Measurements from ENCODE around the gene SYT7.

The SYT7 gene

GRCh38 chr11:61607920-61608599 lies 27.2 kb upstream of the SYT7 start:
- no peak for DNase-seq (ENCODE audit: low read depth)

GRCh38 chr11:61607426-61607825 lies 26.6 kb upstream of the SYT7 start:
- no peak for DNase-seq (ENCODE audit: low read depth)

GRCh38 chr11:61603667-61604066 lies 22.8 kb upstream of the SYT7 start:
- no peak for DNase-seq (ENCODE audit: low read depth)

GRCh38 chr11:61602775-61603569 lies 22.1 kb upstream of the SYT7 start:
- DNase-seq (ENCODE audit: low read depth): no peak

- no peak for DNase-seq (ENCODE audit: low read depth)
Measured at GRCh38 chr11:61601512-61601911, 20.6 kb upstream of the SYT7 start.

- DNase-seq (ENCODE audit: low read depth): no peak
Measured at GRCh38 chr11:61599968-61600710, 19.3 kb upstream of the SYT7 start.

GRCh38 chr11:61598886-61599868 lies 18.3 kb upstream of the SYT7 start:
- DNase-seq (ENCODE audit: low read depth): no peak

GRCh38 chr11:61598374-61598773 lies 17.5 kb upstream of the SYT7 start:
- no peak for DNase-seq (ENCODE audit: low read depth)

GRCh38 chr11:61596990-61597389 lies 16.1 kb upstream of the SYT7 start:
- DNase-seq (ENCODE audit: low read depth): no peak

GRCh38 chr11:61596542-61596941 lies 15.7 kb upstream of the SYT7 start:
- no peak for DNase-seq (ENCODE audit: low read depth)

GRCh38 chr11:61594907-61595257 lies 14.0 kb upstream of the SYT7 start:
- no peak for DNase-seq (ENCODE audit: low read depth)

- DNase-seq (ENCODE audit: low read depth): no peak
Measured at GRCh38 chr11:61593151-61593550, 12.3 kb upstream of the SYT7 start.

- no peak for DNase-seq (ENCODE audit: low read depth)
Measured at GRCh38 chr11:61592176-61592575, 11.3 kb upstream of the SYT7 start.

- no peak for DNase-seq (ENCODE audit: low read depth)
Measured at GRCh38 chr11:61589961-61590360, 9.1 kb upstream of the SYT7 start.

- DNase-seq (ENCODE audit: low read depth): no peak
Measured at GRCh38 chr11:61588728-61589191, 7.9 kb upstream of the SYT7 start.

- peak; percentile 37 for DNase-seq (ENCODE audit: low read depth)
Measured at GRCh38 chr11:61587951-61588727, 7.3 kb upstream of the SYT7 start.

GRCh38 chr11:61587541-61587941 lies 6.7 kb upstream of the SYT7 start:
- DNase-seq (ENCODE audit: low read depth): no peak

- no peak for DNase-seq (ENCODE audit: low read depth)
Measured at GRCh38 chr11:61586792-61587430, 6.0 kb upstream of the SYT7 start.

- DNase-seq (ENCODE audit: low read depth): no peak
Measured at GRCh38 chr11:61585115-61585514, 4.2 kb upstream of the SYT7 start.

- no peak for DNase-seq (ENCODE audit: low read depth)
Measured at GRCh38 chr11:61581931-61582330, 1.1 kb upstream of the SYT7 start.
